Measurements from ENCODE around the gene MEP1A.
"Not testable (repeated sequence)": the region's sequence is repeated elsewhere in the genome, so short reads cannot be mapped to it uniquely, and the experiment has no call there.

The MEP1A gene

GRCh38 chr6:46834257-46834916 is 41.2 kb downstream of the MEP1A start:
- not testable (repeated sequence) for DNase-seq (ENCODE audit: low read depth)

DNA sequence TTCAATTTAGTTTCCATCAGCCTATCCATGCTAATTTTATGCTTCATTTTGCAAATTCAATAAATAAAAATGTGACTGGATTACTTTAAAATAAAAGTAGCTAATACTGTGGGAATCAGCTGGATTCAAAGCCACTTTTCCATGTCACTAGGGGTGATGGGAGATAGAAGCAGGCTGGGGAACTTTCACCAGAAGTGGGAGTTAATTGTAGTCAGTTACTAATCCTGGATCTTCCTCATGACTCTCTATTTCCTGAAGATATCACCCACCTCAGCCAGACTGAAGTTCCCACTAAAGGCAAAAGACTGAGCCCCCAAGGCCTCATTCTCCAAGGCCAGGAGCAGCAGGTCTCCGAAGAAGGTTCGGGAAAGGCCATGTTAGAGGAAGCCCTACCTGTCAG is 41.8 kb downstream of the MEP1A start:
- DNase-seq (ENCODE audit: low read depth): not testable (repeated sequence)

DNA sequence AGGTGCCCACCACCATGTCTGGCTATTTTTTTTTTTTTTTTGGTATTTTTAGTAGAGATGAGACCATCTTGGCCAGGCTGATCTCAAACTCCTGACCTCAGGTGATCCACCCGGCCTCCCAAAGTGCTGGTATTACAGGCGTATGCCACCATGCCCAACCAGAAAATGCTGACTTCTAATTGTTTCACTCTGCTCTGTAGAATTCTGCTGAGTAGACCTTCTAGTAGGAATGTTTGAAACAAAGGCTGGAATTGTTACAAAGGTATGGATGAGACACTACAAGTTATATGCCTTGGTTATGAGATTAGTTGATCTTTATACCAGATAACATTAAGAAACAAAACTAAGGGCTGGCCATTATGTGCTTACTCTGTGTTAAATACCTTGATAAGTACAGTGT is 44.8 kb downstream of the MEP1A start:
- DNase-seq (ENCODE audit: low read depth): no peak

DNA sequence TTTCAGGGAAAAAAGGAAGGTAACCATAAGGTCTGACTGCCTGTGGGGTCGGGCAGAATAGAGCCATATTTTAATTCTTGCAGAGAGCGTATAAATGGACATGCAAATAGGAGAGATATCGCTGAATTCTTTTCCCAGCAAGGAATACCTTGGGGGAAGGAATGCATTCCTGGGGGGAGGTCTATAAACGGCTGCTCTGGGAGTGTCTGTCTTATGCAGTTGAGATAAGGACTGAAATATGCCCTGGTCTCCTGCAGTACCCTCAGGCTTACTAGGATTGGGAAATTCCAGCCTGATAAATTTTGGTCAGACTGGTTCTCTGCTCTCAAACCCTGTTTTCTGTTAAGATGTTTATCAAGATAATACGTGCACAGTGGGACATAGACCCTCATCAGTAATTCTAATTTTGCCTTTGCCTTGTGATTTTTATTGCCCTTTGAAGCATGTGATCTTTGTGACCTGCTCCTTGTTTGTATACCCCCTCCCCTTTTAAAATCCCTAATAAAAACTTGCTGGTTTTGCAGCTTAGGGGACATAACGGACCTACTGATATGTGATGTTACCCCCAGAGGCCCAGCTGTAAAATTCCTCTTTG is 49.2 kb downstream of the MEP1A start:
- not testable (repeated sequence) for DNase-seq (ENCODE audit: low read depth)

- DNase-seq (ENCODE audit: low read depth): no peak
Observed at GRCh38 chr6:46845126-46845525, 51.9 kb downstream of the MEP1A start.

DNA sequence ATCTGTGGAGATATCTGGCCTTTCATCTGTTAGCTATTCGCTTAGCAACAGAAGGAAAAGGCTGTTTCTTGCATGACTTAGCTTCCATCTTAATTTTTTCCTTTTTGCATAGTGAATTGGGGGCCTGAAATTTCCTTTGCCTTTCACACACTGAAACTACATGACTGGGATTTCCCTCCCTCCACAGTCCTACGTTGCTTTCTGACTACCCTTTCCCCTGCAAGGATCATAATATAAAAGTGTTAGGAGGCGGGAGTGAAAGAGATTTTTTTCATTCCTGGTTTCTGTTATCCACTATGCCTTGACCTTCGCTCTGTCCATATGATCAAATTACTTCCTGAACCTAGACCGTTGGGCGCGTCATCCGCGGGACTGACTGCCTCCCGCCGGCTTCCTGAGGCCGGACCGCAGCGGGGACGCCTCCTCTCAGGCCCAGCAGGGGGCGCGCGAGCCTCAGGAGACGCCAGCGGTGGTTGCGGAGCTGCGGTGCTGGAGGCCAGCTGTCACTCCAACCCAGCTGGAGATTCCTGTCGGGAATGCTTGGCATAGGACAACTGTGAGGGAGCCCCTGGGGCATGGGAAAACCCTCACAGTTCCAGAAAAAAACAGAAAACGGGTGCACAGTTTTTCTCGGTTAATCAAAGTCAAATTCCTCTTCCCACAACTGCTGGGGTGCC is 55.6 kb downstream of the MEP1A start:
- peak; percentile 66 for DNase-seq (ENCODE audit: low read depth)

GRCh38 chr6:46849361-46849690 is 56.1 kb downstream of the MEP1A start:
- no peak for DNase-seq (ENCODE audit: low read depth)

DNA sequence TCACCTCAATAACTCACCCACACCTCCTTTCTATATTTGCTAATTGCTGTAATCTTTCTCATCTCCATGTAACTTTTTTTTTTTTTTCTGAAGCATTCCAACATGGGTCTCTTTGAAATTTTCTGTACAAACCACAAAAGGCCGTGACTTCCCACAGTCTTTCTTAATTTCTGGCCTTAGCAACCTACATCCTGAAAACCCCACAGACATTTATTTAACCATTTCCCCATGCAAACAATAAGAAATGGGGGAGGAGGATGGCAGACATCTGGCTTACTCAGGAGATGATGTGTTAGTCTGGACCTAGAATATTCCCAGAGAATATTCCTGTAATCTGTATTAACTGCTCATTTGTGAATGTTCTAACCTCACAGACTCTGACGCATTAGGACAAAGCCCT is 57.6 kb downstream of the MEP1A start:
- no peak for DNase-seq (ENCODE audit: low read depth)

DNA sequence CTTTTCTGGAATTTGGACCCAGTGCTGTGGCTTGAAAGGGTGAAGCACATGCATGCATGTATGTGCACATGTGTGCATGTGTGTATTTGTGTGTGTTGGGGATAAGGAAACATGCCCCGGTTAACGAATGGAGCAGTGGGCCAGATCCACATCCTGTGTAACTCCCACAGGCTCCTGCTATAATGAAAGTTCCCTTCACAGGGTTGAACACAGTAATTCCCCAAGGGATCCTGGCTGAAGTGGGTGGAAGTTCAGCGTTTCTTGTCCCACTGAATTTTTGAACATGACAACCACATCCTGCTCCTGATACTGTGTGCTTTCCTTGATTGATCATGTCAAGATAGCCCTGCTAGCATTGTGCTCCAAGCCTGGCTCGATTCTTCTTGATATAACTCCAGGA is 58.4 kb downstream of the MEP1A start:
- not testable (repeated sequence) for DNase-seq (ENCODE audit: low read depth)

DNA sequence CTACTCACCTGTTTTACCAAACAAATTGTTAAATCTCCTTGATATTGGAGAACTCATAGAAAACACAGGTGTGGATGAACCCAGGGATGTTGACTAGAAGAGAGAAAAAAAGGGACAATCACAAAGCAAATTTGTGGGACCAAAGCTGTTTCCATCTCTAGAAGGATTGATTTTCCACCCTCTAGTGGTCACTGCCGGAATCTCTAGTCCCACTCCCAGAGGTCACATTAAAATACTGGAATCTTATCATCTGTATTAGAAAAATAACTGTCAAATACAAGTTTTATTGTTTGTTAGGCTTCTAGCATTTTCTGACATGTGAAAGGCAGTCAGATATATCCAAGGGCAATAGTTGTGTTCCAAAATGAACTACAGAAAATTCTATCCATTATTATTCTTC is 62.8 kb downstream of the MEP1A start:
- peak; percentile 6 for DNase-seq (ENCODE audit: low read depth)

DNA sequence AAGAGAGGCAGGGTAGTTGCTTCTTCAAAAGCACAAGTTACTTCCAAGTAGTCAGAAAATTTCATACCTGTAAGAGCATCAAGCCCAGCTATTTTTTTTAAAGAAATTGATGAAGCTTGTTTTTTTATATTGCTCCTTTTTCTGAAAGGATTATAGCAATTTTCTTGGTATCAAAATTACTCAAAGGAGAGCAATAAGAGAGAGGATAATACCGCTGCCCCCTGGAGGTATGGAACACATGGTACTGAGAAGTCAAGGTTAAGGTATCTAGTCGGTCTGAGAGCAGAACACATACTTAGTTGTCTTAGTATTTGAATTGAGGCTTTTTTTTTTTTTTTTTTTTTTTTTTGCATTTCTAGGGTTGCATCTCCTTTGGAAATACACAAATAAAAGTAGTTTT is 69.2 kb downstream of the MEP1A start:
- DNase-seq (ENCODE audit: low read depth): no peak

DNA sequence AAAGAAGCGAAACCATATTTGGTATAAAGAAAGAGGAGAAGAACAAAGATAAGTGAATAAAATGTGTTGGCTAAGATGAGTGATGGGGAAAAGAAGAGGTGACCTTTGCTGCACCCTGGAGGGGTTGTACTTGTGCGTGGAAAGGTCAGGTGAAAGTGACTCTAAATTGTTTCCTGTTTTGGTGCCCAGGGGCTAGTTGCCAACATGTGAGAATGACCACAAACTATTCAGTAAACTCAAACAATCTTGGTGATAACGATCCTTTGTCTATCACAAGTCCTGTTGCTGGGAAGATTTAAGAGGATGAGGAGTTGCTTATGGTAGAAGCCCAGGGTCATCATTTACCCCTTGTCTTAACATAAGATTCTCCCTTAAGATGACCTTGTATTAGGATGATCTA is 70.6 kb downstream of the MEP1A start:
- DNase-seq (ENCODE audit: low read depth): no peak

DNA sequence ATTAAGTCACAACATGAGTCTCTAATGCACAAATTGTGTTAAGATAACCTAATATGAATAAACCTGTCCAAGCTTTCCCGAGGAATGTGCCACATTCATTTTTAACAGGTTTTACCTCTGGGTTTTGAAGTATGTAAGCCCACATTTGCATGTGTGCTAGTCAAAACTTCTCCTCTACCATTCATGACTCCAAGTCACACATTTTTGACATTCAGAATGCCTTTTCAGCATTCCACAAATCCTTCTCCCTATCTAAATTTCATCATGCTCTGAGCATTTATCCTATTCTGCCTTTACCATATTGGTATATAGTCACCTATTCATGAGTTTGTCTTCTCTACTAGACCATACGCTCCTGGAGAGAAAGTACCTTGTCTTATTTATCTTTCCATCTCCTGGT is 72.0 kb downstream of the MEP1A start:
- DNase-seq (ENCODE audit: low read depth): no peak

DNA sequence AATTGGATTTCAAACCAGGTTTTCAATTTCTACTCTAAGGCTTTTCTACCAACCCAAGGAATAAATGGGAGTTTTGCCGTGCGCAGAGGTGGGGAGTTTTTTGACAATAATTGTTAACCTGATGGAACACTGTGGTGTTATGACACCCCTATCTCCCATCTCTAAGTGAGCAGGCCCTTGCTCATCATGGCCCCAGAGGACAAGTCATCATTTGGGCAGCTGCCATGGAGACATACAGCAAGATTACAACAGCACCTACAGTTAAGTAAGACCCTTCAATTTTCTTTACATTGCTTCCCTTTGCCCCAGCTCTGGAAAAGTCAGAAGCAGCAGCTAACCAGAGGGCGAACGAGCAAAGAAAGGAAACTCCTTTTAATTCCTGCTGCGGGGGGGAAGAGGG is 74.2 kb downstream of the MEP1A start:
- no peak for DNase-seq (ENCODE audit: low read depth)

GRCh38 chr6:46876126-46876525 is 82.9 kb downstream of the MEP1A start:
- no peak for DNase-seq (ENCODE audit: low read depth)

- no peak for DNase-seq (ENCODE audit: low read depth)
Observed at GRCh38 chr6:46879003-46879402, 85.8 kb downstream of the MEP1A start.

DNA sequence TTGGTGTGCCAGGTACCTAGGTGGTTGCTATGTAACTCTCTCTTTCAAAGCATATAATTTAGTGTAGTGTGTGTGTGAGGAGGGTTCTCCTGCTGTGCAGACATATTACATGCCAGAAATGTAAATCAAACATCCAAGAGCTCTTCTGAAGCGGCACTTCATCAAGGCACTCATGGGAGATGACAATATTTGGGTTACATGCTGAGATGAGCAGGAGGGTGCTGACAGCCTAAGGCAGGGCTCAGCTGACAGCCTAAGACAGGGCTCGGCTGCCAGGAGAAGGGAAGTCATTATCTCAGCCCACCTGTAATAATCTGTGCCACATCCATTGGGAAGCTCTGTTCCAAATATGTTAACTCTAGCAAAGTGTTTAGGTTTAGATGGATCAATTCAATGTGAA is 89.5 kb downstream of the MEP1A start:
- DNase-seq (ENCODE audit: low read depth): no peak

DNA sequence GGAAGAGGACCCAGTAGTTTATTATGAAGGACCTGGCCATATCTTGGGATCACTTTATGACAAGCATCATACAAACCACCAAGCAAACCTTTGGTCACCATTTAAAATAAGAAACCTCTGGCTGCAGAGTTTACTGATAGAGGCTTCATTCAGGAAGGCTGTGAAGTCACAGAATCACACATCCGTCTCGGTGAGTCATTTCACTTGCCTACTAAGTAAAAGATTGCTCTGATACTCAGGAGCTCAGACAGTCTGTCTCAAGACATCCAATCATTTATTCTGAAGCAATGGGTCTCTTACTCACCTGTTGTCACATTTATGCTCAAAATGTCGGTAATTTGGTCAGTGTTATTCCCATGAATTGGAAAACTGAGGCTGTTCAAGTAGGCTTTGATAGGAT is 94.8 kb downstream of the MEP1A start:
- no peak for DNase-seq (ENCODE audit: low read depth)

- DNase-seq (ENCODE audit: low read depth): no peak
Observed at GRCh38 chr6:46888578-46888977, 95.4 kb downstream of the MEP1A start.

Measured in activated T-cell treated with anti-CD3 and anti-CD28 coated beads for 48 hours (primary cell).